Neural progenitor cell (in vitro differentiated cells): ENCODE measurements around the gene CACNA1C. TPM values are rescaled to one million over a fixed set of nuclear protein-coding genes. Genes with fewer than 3 reads are reported as not detected.
"Not testable (repeated sequence)": the region's sequence is repeated elsewhere in the genome, so short reads cannot be mapped to it uniquely, and the experiment has no call there.

ENCODE experiments used
- DNase-seq: peaks from one replicate; pipeline ENCODE4 v3.0.0-alpha.2; 2016; ENCODE audit warnings: low spot score
- H2AFZ ChIP-seq: fragments of 200-600 bp; sonication (generic); replicated peaks from 2 replicates; pipeline ENCODE4 v1.6.1; 2016; ENCODE audit warnings: antibody characterized with exemption
- H3F3A ChIP-seq: fragments of 200-600 bp; sonication (generic); 2 replicates; pipeline ENCODE4 v1.6.1; 2016; ENCODE audit warnings: antibody characterized with exemption, low read depth
- H3K27ac ChIP-seq: fragments of 200-600 bp; sonication (generic); 2 replicates; pipeline ENCODE4 v1.5.1; 2016; ENCODE audit warnings: mild to moderate bottlenecking
- H3K27me3 ChIP-seq: fragments of 200-600 bp; sonication (generic); 2 replicates; pipeline ENCODE4 v1.6.1; 2016; ENCODE audit warnings: mild to moderate bottlenecking, moderate library complexity
- H3K36me3 ChIP-seq: fragments of 200-600 bp; sonication (generic); 2 replicates; pipeline ENCODE4 v1.5.1; 2016
- H3K4me1 ChIP-seq: fragments of 200-600 bp; sonication (generic); 2 replicates; pipeline ENCODE4 v1.6.1; 2016; ENCODE audit warnings: mixed run types
- H3K4me2 ChIP-seq: fragments of 200-600 bp; sonication (generic); 2 replicates; pipeline ENCODE4 v1.6.1; 2016
- H3K4me3 ChIP-seq: fragments of 200-600 bp; sonication (generic); 2 replicates; pipeline ENCODE4 v1.5.1; 2016
- H3K79me2 ChIP-seq: fragments of 200-600 bp; sonication (generic); 2 replicates; pipeline ENCODE4 v1.6.1; 2016; ENCODE audit warnings: low read depth
- H3K9ac ChIP-seq: fragments of 200-600 bp; sonication (generic); 2 replicates; pipeline ENCODE4 v1.6.1; 2016
- H3K9me3 ChIP-seq: fragments of 200-600 bp; sonication (generic); 2 replicates; pipeline ENCODE4 v1.5.1; 2016; ENCODE audit warnings: low read depth
- H4K20me1 ChIP-seq: fragments of 200-600 bp; sonication (generic); 2 replicates; pipeline ENCODE4 v1.6.1; 2016; ENCODE audit warnings: low read depth
- H3K27ac Mint-ChIP-seq: 3 replicates; pipeline ENCODE4 v1.8.0; 2021; ENCODE audit warnings: mixed read lengths
- H3K27me3 Mint-ChIP-seq: 2 replicates; pipeline ENCODE4 v1.8.0; 2022; ENCODE audit warnings: low read depth, mild to moderate bottlenecking, inconsistent platforms, moderate library complexity, mixed read lengths; ENCODE audit not compliant: insufficient read depth
- H3K36me3 Mint-ChIP-seq: 3 replicates; pipeline ENCODE4 v1.8.0; 2021; ENCODE audit warnings: mixed read lengths
- H3K4me1 Mint-ChIP-seq: 3 replicates; pipeline ENCODE4 v1.8.0; 2021; ENCODE audit warnings: mixed read lengths
- H3K4me3 Mint-ChIP-seq: 3 replicates; pipeline ENCODE4 v1.8.0; 2021; ENCODE audit warnings: mild to moderate bottlenecking, moderate library complexity, mixed read lengths
- H3K9me3 Mint-ChIP-seq: 3 replicates; pipeline ENCODE4 v1.8.0; 2020; ENCODE audit warnings: mixed read lengths
- EZH2 ChIP-seq: fragments of 200-600 bp; sonication (generic); IDR thresholded peaks from 2 replicates; pipeline ENCODE4 v1.6.1; 2017; ENCODE audit warnings: antibody characterized with exemption, mild to moderate bottlenecking, moderate library complexity
- EZH2phosphoT487 ChIP-seq: fragments of 200-600 bp; sonication (generic); IDR thresholded peaks from 2 replicates; pipeline ENCODE4 v1.6.1; 2017; ENCODE audit warnings: antibody characterized with exemption
- total RNA-seq: library from RNA; depleted of rRNA; stranded (reverse); fragments of >200 nt; gene quantifications from 2 replicates; pipeline ENCODE4 v1.2.3, GENCODE V29; 2015; ENCODE audit warnings: low replicate concordance
- TF ChIP-seq, protein P1 (sequence below): fragments of 200-600 bp; sonication (generic); IDR thresholded peaks from 2 replicates; pipeline ENCODE4 v1.5.1; 2017; ENCODE audit warnings: antibody characterized with exemption, mild to moderate bottlenecking

Gene CACNA1C
- total RNA-seq, 1 donor from 2014 or later, result 2.7 TPM

DNA sequence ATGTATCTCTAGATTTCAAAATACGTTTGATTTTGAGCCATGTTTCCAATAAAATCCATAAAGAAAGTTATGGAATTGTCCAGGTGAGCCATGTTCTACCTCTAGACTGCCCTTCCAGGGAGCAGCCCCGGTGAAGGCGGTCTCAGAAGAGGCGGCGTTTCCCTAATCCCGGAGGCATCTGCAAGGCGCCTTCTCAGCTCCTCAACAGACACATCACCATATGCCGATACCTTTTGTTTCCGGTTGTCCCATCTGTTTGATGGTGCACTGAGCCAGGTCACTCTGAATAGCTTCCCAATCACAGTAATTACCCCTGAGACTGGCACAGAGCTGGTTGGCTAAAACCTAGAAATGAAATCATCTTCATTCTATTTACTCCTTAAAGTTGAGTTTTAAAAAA, 436.5 kb downstream of the CACNA1C start:
- Histone ChIP-seq H3F3A (no peaks in the 10 kb centered on the region), H3K9me3 (no peaks in the 10 kb centered on the region), H2AFZ (no peak overlapping the region), H3K4me1 (peaks cover 6% of the 10 kb centered on the region), H3K9ac (no peak overlapping the region), H3K79me2 (no peaks in the 10 kb centered on the region), H3K4me3 (no peak overlapping the region), H3K36me3 (no peaks in the 10 kb centered on the region), H3K27me3 (no peaks in the 10 kb centered on the region), H3K27ac (no peak overlapping the region), H3K4me2 (no peak overlapping the region), H4K20me1 (no peaks in the 10 kb centered on the region)
- H3K27ac Mint-ChIP-seq, result no peak overlapping the region
- H3K4me3 Mint-ChIP-seq, result no peak overlapping the region
- H3K36me3 Mint-ChIP-seq, result no peaks in the 10 kb centered on the region
- TF ChIP-seq EZH2 (no peak), EZH2phosphoT487 (no peak)
- TF ChIP-seq, protein P1, sequence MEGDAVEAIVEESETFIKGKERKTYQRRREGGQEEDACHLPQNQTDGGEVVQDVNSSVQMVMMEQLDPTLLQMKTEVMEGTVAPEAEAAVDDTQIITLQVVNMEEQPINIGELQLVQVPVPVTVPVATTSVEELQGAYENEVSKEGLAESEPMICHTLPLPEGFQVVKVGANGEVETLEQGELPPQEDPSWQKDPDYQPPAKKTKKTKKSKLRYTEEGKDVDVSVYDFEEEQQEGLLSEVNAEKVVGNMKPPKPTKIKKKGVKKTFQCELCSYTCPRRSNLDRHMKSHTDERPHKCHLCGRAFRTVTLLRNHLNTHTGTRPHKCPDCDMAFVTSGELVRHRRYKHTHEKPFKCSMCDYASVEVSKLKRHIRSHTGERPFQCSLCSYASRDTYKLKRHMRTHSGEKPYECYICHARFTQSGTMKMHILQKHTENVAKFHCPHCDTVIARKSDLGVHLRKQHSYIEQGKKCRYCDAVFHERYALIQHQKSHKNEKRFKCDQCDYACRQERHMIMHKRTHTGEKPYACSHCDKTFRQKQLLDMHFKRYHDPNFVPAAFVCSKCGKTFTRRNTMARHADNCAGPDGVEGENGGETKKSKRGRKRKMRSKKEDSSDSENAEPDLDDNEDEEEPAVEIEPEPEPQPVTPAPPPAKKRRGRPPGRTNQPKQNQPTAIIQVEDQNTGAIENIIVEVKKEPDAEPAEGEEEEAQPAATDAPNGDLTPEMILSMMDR, result no peak
- peaks cover 13% of the 10 kb centered on the region for H3K4me1 Mint-ChIP-seq
- peaks cover 2% of the 10 kb centered on the region for H3K27me3 Mint-ChIP-seq
- DNase-seq, result peak; percentile 18
- no peaks in the 10 kb centered on the region for H3K9me3 Mint-ChIP-seq

DNA sequence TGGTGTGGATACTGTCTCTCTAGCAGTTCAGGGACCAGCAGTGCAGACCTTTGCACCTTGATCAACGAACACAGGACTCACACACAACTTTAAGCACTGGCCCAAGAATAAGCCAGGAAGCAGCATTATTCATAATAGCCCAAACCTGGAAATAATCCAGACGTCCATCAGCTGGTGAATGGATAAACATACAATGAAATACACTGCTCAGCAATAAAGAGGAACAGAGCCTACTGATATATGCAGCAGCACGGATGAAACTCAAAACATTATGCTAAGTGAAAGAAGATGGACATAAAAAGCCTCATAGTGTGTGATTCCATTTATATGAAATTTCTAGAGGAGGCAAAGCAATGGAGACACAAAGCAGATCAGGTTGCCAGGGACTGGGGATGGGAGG, 438.0 kb downstream of the CACNA1C start:
- Histone ChIP-seq H3K4me2 (no peak overlapping the region), H3K27me3 (no peaks in the 10 kb centered on the region), H2AFZ (no peak overlapping the region), H4K20me1 (no peaks in the 10 kb centered on the region), H3K36me3 (no peaks in the 10 kb centered on the region), H3K4me1 (peaks cover 6% of the 10 kb centered on the region), H3K4me3 (no peak overlapping the region), H3K79me2 (no peaks in the 10 kb centered on the region), H3K27ac (no peak overlapping the region), H3K9me3 (no peaks in the 10 kb centered on the region), H3F3A (no peaks in the 10 kb centered on the region), H3K9ac (no peak overlapping the region)
- H3K9me3 Mint-ChIP-seq, result no peaks in the 10 kb centered on the region
- no peak for DNase-seq
- H3K4me1 Mint-ChIP-seq, result peaks cover 14% of the 10 kb centered on the region
- H3K27ac Mint-ChIP-seq, result no peak overlapping the region
- H3K36me3 Mint-ChIP-seq, result no peaks in the 10 kb centered on the region
- TF ChIP-seq EZH2phosphoT487, result no peak
- no peak for TF ChIP-seq EZH2
- TF ChIP-seq, protein P1, result no peak
- H3K4me3 Mint-ChIP-seq, result no peak overlapping the region
- peaks cover 2% of the 10 kb centered on the region for H3K27me3 Mint-ChIP-seq

DNA sequence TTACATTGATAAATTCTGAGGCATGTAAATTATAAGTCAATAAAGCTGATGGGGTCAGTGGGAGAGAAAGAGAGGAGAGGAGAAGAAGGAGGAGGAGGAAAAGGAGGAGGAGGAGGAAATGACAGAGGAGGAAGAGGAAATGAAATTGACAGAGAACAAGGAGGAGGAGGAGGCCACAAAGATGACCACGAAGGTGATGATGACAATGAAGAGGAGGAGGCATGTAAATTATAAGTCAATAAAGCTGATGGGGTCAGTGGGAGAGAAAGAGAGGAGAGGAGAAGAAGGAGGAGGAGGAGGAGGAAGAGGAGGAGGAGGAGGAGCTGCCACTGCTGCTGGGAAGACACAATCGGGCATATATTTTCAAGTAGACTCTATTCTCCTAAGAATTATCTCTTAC, 438.6 kb downstream of the CACNA1C start:
- peaks cover 14% of the 10 kb centered on the region for H3K4me1 Mint-ChIP-seq
- H3K9me3 Mint-ChIP-seq, H4K20me1 ChIP-seq, H3K27me3 ChIP-seq, H3K27ac ChIP-seq, H3K4me3 ChIP-seq, H2AFZ ChIP-seq, H3F3A ChIP-seq, H3K4me2 ChIP-seq, H3K4me1 ChIP-seq, H3K4me3 Mint-ChIP-seq, H3K27ac Mint-ChIP-seq, H3K9ac ChIP-seq, DNase-seq, H3K36me3 ChIP-seq, H3K79me2 ChIP-seq, H3K36me3 Mint-ChIP-seq, H3K9me3 ChIP-seq, H3K27me3 Mint-ChIP-seq: not testable (repeated sequence)

DNA sequence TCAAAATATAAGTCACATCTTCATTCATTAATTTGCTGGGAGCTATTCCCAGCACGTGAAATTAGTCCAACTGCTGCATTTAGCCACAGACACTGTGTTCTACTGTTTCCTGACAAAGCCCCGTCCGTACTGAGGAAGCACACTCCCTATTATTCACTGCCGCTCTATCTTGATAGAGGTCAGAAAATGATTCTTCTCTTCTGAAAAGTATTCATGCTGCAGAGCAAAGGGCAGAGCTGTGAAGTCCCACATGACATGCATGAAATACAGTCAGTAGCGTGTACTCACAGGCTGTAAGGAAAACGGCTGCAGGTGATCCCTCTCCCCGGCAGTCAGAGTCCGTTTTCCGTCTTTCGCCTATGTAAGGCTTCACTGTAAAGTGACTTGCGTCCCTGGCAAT, 439.4 kb downstream of the CACNA1C start:
- Histone ChIP-seq H3K79me2 (no peaks in the 10 kb centered on the region), H3K27ac (no peak overlapping the region), H3K9me3 (no peaks in the 10 kb centered on the region), H2AFZ (no peak overlapping the region), H4K20me1 (no peaks in the 10 kb centered on the region), H3K36me3 (no peaks in the 10 kb centered on the region), H3K27me3 (no peaks in the 10 kb centered on the region), H3K4me2 (no peak overlapping the region), H3K4me3 (no peak overlapping the region), H3F3A (no peaks in the 10 kb centered on the region), H3K4me1 (peaks cover 6% of the 10 kb centered on the region), H3K9ac (no peak overlapping the region)
- no peak overlapping the region for H3K27ac Mint-ChIP-seq
- no peaks in the 10 kb centered on the region for H3K36me3 Mint-ChIP-seq
- H3K4me1 Mint-ChIP-seq, result peaks cover 10% of the 10 kb centered on the region
- H3K9me3 Mint-ChIP-seq, result no peaks in the 10 kb centered on the region
- peaks cover 2% of the 10 kb centered on the region for H3K27me3 Mint-ChIP-seq
- no peak overlapping the region for H3K4me3 Mint-ChIP-seq
- no peak for DNase-seq
- TF ChIP-seq EZH2 (no peak), EZH2phosphoT487 (no peak)
- TF ChIP-seq, protein P1, result no peak
